Muscle layer of duodenum (tissue), 2 donors: ENCODE data around the gene EMC9.
A peak's percentile ranks its signal among the peaks of the same experiment; 100 is the strongest.

Experiments used
- H3K27ac ChIP-seq: one replicate; pipeline ENCODE4 v1.7.0; 2013; ENCODE audit warnings: mild to moderate bottlenecking, low read length
- H3K27me3 ChIP-seq: one replicate; pipeline ENCODE4 v1.7.0; 2013; ENCODE audit warnings: low read depth, mild to moderate bottlenecking, control low read depth, low read length
- H3K36me3 ChIP-seq, 2 donors: one replicate each; pipeline ENCODE4 v1.7.0; 2013; ENCODE audit warnings: low read length in 2 of 2, control low read depth in 1 of 2, mild to moderate bottlenecking in 1 of 2; ENCODE audit not compliant: insufficient read depth in 2 of 2, control insufficient read depth in 1 of 2
- H3K4me1 ChIP-seq, 2 donors: one replicate each; pipeline ENCODE4 v1.7.0; 2013; ENCODE audit warnings: low read length in 2 of 2, mild to moderate bottlenecking in 2 of 2, control low read depth in 1 of 2, moderate library complexity in 1 of 2; ENCODE audit not compliant: insufficient read depth in 2 of 2, control insufficient read depth in 1 of 2
- H3K4me3 ChIP-seq, 2 donors: one replicate each; pipeline ENCODE4 v1.7.0; 2013; ENCODE audit warnings: low read length in 2 of 2, low read depth in 1 of 2, mild to moderate bottlenecking in 1 of 2
- H3K9me3 ChIP-seq, 2 donors: one replicate each; pipeline ENCODE4 v1.7.0; 2013; ENCODE audit warnings: low read length in 2 of 2, control low read depth in 1 of 2, mild to moderate bottlenecking in 1 of 2; ENCODE audit not compliant: control insufficient read depth in 1 of 2
- donor health status: healthy.

EMC9 gene

GRCh38 chr14:24100197-24100981 is 41.0 kb downstream of the EMC9 start:
- no peaks in the 10 kb centered on the region for H3K27me3 ChIP-seq
- no peaks in the 10 kb centered on the region for H3K9me3 ChIP-seq
- H3K36me3 ChIP-seq = peaks cover 10 to 37% of the 10 kb centered on the region in 2 donors
- H3K4me1 ChIP-seq = peaks cover 2% of the 10 kb centered on the region in 2 donors
- H3K4me3 ChIP-seq = no peak overlapping the region
- no peak overlapping the region for H3K27ac ChIP-seq

GRCh38 chr14:24098927-24099813 is 42.2 kb downstream of the EMC9 start:
- H3K36me3 ChIP-seq = peaks cover 10 to 37% of the 10 kb centered on the region in 2 donors
- peaks cover 3 to 9% of the 10 kb centered on the region in 2 donors for H3K4me1 ChIP-seq
- no peak overlapping the region for H3K27ac ChIP-seq
- H3K9me3 ChIP-seq = no peaks in the 10 kb centered on the region
- no peak overlapping the region for H3K4me3 ChIP-seq
- no peaks in the 10 kb centered on the region for H3K27me3 ChIP-seq

- Histone ChIP-seq H3K4me3 (no peak overlapping the region), H3K4me1 (peaks cover 6 to 9% of the 10 kb centered on the region in 2 donors), H3K36me3 (peaks cover 4 to 34% of the 10 kb centered on the region in 2 donors), H3K27ac (no peak overlapping the region), H3K9me3 (no peaks in the 10 kb centered on the region), H3K27me3 (no peaks in the 10 kb centered on the region)
These were observed 43.0 kb downstream of the EMC9 start for GRCh38 chr14:24098229-24098926.

- Histone ChIP-seq H3K4me3 (no peak overlapping the region), H3K27ac (no peak overlapping the region), H3K27me3 (no peaks in the 10 kb centered on the region), H3K9me3 (no peaks in the 10 kb centered on the region), H3K36me3 (peaks cover 4 to 22% of the 10 kb centered on the region in 2 donors), H3K4me1 (peaks cover 6 to 9% of the 10 kb centered on the region in 2 donors)
These were observed 44.7 kb downstream of the EMC9 start for GRCh38 chr14:24096545-24097181.

GRCh38 chr14:24095271-24096068 is 45.9 kb downstream of the EMC9 start:
- peak overlapping the region; percentile 75 to 86 for H3K4me3 ChIP-seq
- H3K36me3 ChIP-seq = peaks cover 0 to 12% of the 10 kb centered on the region in 2 donors
- peak overlapping the region; percentile 94 for H3K27ac ChIP-seq
- H3K27me3 ChIP-seq = no peaks in the 10 kb centered on the region
- no peaks in the 10 kb centered on the region for H3K9me3 ChIP-seq
- H3K4me1 ChIP-seq = peaks cover 6 to 9% of the 10 kb centered on the region in 2 donors

- Histone ChIP-seq H3K36me3 (peaks cover 0 to 7% of the 10 kb centered on the region in 2 donors), H3K9me3 (no peaks in the 10 kb centered on the region), H3K4me3 (peak overlapping the region; percentile 75 to 86), H3K27me3 (no peaks in the 10 kb centered on the region), H3K27ac (peak overlapping the region; percentile 94), H3K4me1 (peaks cover 6 to 9% of the 10 kb centered on the region in 2 donors)
These were observed 46.5 kb downstream of the EMC9 start for GRCh38 chr14:24094841-24095270.

- Histone ChIP-seq H3K9me3 (no peaks in the 10 kb centered on the region), H3K4me1 (peaks cover 6 to 9% of the 10 kb centered on the region in 2 donors), H3K36me3 (peaks cover 0 to 7% of the 10 kb centered on the region in 2 donors)
These were observed 47.2 kb downstream of the EMC9 start, which contains the start of gene PCK2 for GRCh38 chr14:24093901-24094840. Gene PCK2 (plus strand): TSS chr14:24094311. CDS start chr14:24094406, 95 bp downstream.

GRCh38 chr14:24093207-24093900 is 48.0 kb downstream of the EMC9 start:
- H3K36me3 ChIP-seq = peaks cover 0 to 1% of the 10 kb centered on the region in 2 donors
- H3K27ac ChIP-seq = peak overlapping the region; percentile 81
- H3K9me3 ChIP-seq = no peaks in the 10 kb centered on the region
- peaks cover 6 to 9% of the 10 kb centered on the region in 2 donors for H3K4me1 ChIP-seq
- H3K27me3 ChIP-seq = no peaks in the 10 kb centered on the region
- peak overlapping the region; percentile 75 to 86 for H3K4me3 ChIP-seq

More at GRCh38 chr14:24093901-24094840, 47.2 kb downstream of the EMC9 start, which contains the start of gene PCK2:
- Histone ChIP-seq H3K27ac (peak within 1 kb of the TSS; percentile 94), H3K4me3 (peak within 1 kb of the TSS; percentile 75 to 86), H3K27me3 (no peaks in the 10 kb centered on the region)
